Hepatocyte (in vitro differentiated cells): ENCODE measurements around the gene B4GALT3. TPM values are rescaled to one million over a fixed set of nuclear protein-coding genes. Genes with fewer than 3 reads are reported as not detected.

Source experiments
- DNase-seq: peaks from one replicate; pipeline ENCODE4 v3.0.0-alpha.2; 2016; ENCODE audit warnings: low spot score
- H2AFZ ChIP-seq: fragments of 200-600 bp; sonication (generic); 2 replicates; pipeline ENCODE4 v1.6.0; 2016; ENCODE audit warnings: antibody characterized with exemption, mild to moderate bottlenecking
- H3K27ac ChIP-seq: fragments of 200-600 bp; sonication (generic); 2 replicates; pipeline ENCODE4 v1.5.1; 2016; ENCODE audit warnings: mild to moderate bottlenecking
- H3K27me3 ChIP-seq: fragments of 200-600 bp; sonication (generic); 2 replicates; pipeline ENCODE4 v1.6.1; 2016
- H3K36me3 ChIP-seq: fragments of 200-600 bp; sonication (generic); replicated peaks from 2 replicates; pipeline ENCODE4 v1.5.1; 2016; ENCODE audit warnings: low read depth; ENCODE audit not compliant: insufficient read depth
- H3K4me1 ChIP-seq: fragments of 200-600 bp; sonication (generic); 2 replicates; pipeline ENCODE4 v1.5.1; 2016; ENCODE audit warnings: mild to moderate bottlenecking, moderate library complexity; ENCODE audit not compliant: insufficient read depth
- H3K4me2 ChIP-seq: fragments of 200-600 bp; sonication (generic); 2 replicates; pipeline ENCODE4 v1.6.0; 2016
- H3K4me3 ChIP-seq: fragments of 200-600 bp; sonication (generic); 2 replicates; pipeline ENCODE4 v1.5.1; 2016; ENCODE audit warnings: mild to moderate bottlenecking
- H3K79me2 ChIP-seq: fragments of 200-600 bp; sonication (generic); 2 replicates; pipeline ENCODE4 v1.6.0; 2017; ENCODE audit warnings: mild to moderate bottlenecking
- H3K9me2 ChIP-seq: fragments of 200-600 bp; sonication (generic); replicated peaks from 2 replicates; pipeline ENCODE4 v1.6.0; 2017; ENCODE audit warnings: mild to moderate bottlenecking; ENCODE audit not compliant: insufficient read depth
- H3K9me3 ChIP-seq: fragments of 200-600 bp; sonication (generic); 2 replicates; pipeline ENCODE4 v1.5.1; 2016; ENCODE audit warnings: low read depth, mild to moderate bottlenecking
- H4K20me1 ChIP-seq: fragments of 200-600 bp; sonication (generic); 2 replicates; pipeline ENCODE4 v1.6.0; 2016; ENCODE audit warnings: mild to moderate bottlenecking; ENCODE audit not compliant: insufficient read depth, poor library complexity, severe bottlenecking
- EZH2 ChIP-seq: fragments of 200-600 bp; sonication (generic); IDR thresholded peaks from 2 replicates; pipeline ENCODE4 v1.6.1; 2016; ENCODE audit warnings: antibody characterized with exemption, mild to moderate bottlenecking, borderline replicate concordance
- EZH2phosphoT487 ChIP-seq: fragments of 200-600 bp; sonication (generic); IDR thresholded peaks from one replicate; pipeline ENCODE4 v1.6.1; 2018; ENCODE audit warnings: antibody characterized with exemption, mild to moderate bottlenecking, low read depth, moderate library complexity; ENCODE audit not compliant: unreplicated experiment, severe bottlenecking
- WGBS: methylation state at CpG from one replicate; pipeline ENCODE4 v1.1.6; 2016; ENCODE audit warnings: low lambda C conversion rate; ENCODE audit errors: missing lambda C conversion rate; 5-methylcytosine and 5-hydroxymethylcytosine counted together
- polyA plus RNA-seq: library from polyadenylated mRNA; unstranded; fragments of >200 nt; fragmentation: Nextera tagmentation; extraction: Ambion mirVana; gene quantifications from 2 replicates; pipeline ENCODE4 v1.2.1, GENCODE V29; 2016
- total RNA-seq: library from RNA; depleted of rRNA; stranded (reverse); fragments of >200 nt; gene quantifications from 2 replicates; pipeline ENCODE4 v1.2.3, GENCODE V29; 2014
- TF ChIP-seq, protein P1 (sequence below): fragments of 200-600 bp; sonication (generic); IDR thresholded peaks from 2 replicates; pipeline ENCODE4 v1.5.1; 2016; ENCODE audit warnings: antibody characterized with exemption, mild to moderate bottlenecking; ENCODE audit not compliant: poor library complexity

B4GALT3 gene
- total and polyA plus RNA-seq, 2 experiments from 2014 or later, result 32.2 to 56.9 TPM

DNA sequence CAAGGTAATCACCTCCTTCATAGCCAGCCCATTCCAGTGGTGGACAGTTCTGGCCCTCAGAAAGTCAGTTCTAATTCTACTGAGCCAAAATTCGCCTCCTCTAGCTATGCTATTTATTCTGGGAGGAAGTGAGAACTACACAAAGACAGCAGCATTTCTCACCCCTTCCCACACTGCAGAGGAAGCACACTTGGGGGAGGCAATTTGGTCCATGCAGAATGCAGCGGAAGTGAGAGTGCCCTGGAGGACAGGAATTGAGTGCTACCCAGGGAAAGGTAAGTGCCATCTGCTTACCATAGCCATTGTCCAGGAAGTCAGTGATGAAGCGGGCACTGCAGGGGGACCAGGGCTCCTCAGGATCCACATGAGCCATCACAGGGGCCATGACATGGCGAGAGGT lies 17.9 kb upstream of the B4GALT3 start:
- Histone ChIP-seq H3K27ac (no peak overlapping the region), H3K79me2 (no peaks in the 10 kb centered on the region), H3K27me3 (no peaks in the 10 kb centered on the region), H3K9me2 (no peaks in the 10 kb centered on the region), H3K4me1 (peaks cover 21% of the 10 kb centered on the region), H3K36me3 (no peaks in the 10 kb centered on the region), H2AFZ (no peak overlapping the region), H3K4me3 (no peak overlapping the region), H4K20me1 (no peaks in the 10 kb centered on the region), H3K9me3 (no peaks in the 10 kb centered on the region), H3K4me2 (no peak overlapping the region)
- TF ChIP-seq, protein P1, sequence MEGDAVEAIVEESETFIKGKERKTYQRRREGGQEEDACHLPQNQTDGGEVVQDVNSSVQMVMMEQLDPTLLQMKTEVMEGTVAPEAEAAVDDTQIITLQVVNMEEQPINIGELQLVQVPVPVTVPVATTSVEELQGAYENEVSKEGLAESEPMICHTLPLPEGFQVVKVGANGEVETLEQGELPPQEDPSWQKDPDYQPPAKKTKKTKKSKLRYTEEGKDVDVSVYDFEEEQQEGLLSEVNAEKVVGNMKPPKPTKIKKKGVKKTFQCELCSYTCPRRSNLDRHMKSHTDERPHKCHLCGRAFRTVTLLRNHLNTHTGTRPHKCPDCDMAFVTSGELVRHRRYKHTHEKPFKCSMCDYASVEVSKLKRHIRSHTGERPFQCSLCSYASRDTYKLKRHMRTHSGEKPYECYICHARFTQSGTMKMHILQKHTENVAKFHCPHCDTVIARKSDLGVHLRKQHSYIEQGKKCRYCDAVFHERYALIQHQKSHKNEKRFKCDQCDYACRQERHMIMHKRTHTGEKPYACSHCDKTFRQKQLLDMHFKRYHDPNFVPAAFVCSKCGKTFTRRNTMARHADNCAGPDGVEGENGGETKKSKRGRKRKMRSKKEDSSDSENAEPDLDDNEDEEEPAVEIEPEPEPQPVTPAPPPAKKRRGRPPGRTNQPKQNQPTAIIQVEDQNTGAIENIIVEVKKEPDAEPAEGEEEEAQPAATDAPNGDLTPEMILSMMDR, result no peak
- TF ChIP-seq EZH2 (no peak), EZH2phosphoT487 (no peak)
- WGBS, result 90% methylated on average over 4 of the region's 4 CpGs
- DNase-seq, result no peak

DNA sequence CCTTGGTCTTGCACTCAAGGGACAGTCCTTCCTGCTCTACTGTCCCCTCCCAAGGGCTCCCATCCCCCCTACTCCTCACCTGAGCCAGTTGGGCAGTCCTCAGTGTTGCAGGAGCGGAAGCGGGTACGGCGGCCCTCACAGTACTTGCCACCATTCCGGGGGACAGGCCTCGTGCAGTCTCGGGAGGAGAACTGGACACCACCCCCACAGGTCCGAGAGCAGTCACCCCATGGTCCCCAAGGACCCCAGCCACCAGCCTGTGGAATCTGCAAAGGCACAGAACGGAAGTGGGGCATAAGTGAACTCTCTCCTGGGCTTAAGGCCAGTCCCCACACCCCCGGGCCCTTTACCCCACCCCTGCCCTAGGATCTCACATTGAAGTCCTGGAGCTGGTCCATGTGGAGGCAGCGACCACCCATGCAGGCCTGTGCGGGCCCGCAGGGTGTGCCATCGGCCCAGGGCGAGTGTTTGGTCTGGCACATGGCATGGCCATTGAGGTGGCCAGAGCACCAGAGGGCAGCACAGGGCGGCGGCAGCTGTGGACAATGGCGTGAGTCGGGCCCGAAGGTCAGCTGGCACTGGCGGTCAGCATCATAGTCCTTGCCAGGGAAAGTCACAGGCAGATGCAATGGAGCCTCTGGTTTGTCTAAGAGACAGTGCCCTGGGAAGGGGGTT lies 16.4 kb upstream of the B4GALT3 start:
- 97% methylated on average over 20 of the region's 21 CpGs for WGBS
- no peak for DNase-seq
- Histone ChIP-seq H3K9me2 (no peaks in the 10 kb centered on the region), H2AFZ (no peak overlapping the region), H3K27ac (no peak overlapping the region), H3K27me3 (no peaks in the 10 kb centered on the region), H3K4me1 (peaks cover 14% of the 10 kb centered on the region), H3K36me3 (no peaks in the 10 kb centered on the region), H3K79me2 (no peaks in the 10 kb centered on the region), H3K9me3 (no peaks in the 10 kb centered on the region), H3K4me2 (no peak overlapping the region), H3K4me3 (no peak overlapping the region), H4K20me1 (no peaks in the 10 kb centered on the region)
- TF ChIP-seq, protein P1, result no peak
- TF ChIP-seq EZH2phosphoT487 (no peak), EZH2 (no peak)

DNA sequence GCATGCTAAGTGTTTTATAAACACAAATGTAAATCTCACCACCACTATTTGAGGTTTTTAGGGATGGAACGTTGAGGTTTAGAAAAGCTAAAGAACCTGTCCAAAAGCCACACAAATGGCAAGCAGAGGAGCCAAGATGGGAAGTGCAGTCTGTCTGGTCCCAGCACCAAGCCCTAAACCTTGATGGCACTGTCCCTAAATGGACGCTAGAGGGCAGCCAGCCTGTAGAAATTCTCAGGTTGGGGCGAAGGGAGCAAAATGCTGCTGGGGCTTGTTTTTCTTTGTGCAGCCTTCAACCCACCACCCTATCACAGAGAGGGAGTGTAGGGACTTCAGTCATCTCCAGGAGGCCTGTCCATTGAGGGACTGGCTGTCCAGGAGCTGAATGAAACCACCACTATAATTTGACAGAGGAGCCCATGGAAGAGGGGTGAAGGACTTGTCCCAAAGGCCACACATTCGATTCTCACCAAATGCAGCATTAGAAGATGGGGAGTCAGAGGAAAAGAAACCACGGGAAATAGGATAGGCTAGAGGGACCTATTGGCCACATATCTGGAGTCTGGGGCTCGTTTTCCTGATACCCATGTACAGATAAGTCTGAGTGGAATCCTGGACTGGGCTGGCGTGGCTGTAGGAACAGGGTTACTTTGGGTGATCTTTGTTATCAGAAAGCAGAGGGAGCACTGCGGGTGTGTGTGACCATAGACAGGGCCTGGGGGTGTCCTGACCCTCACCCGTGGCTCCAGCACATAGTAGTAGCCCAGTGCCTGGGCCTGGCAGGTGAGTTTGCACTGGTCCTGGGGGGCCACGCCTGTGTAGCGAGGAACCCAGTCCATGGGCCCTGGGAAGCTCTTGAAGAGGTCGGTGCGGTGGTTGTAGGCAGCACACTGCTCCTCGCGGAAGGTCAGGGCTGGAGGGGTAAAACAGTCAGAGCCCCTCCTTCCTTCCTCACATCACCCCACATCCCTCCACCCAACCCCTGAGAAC lies 15.5 kb upstream of the B4GALT3 start:
- TF ChIP-seq, protein P1, result peak; percentile 82
- no peak for TF ChIP-seq EZH2phosphoT487
- WGBS, result 58% methylated on average over 15 of the region's 15 CpGs
- H3K9me2 ChIP-seq, result no peaks in the 10 kb centered on the region
- H3K27me3 ChIP-seq, result no peaks in the 10 kb centered on the region
- H3K79me2 ChIP-seq, result no peaks in the 10 kb centered on the region
- H4K20me1 ChIP-seq, result no peaks in the 10 kb centered on the region
- no peak overlapping the region for H3K4me3 ChIP-seq
- H3K36me3 ChIP-seq, result no peaks in the 10 kb centered on the region
- DNase-seq, result peak; percentile 85
- no peak overlapping the region for H3K4me2 ChIP-seq
- H2AFZ ChIP-seq, result no peak overlapping the region
- H3K9me3 ChIP-seq, result no peaks in the 10 kb centered on the region
- H3K4me1 ChIP-seq, result peaks cover 7% of the 10 kb centered on the region
- H3K27ac ChIP-seq, result no peak overlapping the region
